Fibroblast of villous mesenchyme (primary cell): Measurements from ENCODE around the gene FOXN3. TPM values are rescaled to one million over a fixed set of nuclear protein-coding genes. Genes with fewer than 3 reads are reported as not detected.

Experiments used
- DNase-seq: peaks from one replicate; pipeline ENCODE4 v3.0.0-alpha.2; 2010; ENCODE audit warnings: low read depth
- H3K4me3 ChIP-seq: 2 replicates; pipeline ENCODE4 v1.5.1; 2011; ENCODE audit warnings: low read depth, mild to moderate bottlenecking, low read length
- total RNA-seq: library from RNA; depleted of rRNA; stranded (reverse); fragments of >200 nt; gene quantifications from 2 replicates; pipeline ENCODE4 v1.2.3, GENCODE V29; 2012
- TF ChIP-seq, protein P1 (sequence below): IDR thresholded peaks from 2 replicates; pipeline ENCODE4 v1.5.1; 2012; ENCODE audit warnings: low read depth, mild to moderate bottlenecking, low read length; ENCODE audit not compliant: insufficient read depth

Gene FOXN3
- total RNA-seq, 1 donor, result 33.2 TPM

DNA sequence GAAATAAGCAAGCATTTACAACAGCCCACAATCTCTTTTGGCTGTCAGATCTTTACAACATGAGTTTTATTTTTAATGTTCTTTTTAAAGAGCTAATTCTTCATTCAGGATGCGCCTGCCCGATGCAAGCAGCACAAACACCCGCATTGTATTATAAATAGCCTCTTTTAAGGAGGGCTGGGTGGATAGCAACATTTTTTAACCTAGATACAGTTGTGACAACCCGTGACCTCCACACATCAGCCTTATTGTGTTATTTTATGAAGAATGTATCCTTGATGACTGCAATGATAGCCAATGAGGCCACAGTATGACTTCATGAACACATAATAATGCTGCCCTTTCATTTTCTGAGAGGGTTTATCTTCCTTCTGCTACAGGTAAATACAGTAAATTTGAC lies 173.7 kb downstream of the FOXN3 start:
- TF ChIP-seq, protein P1, sequence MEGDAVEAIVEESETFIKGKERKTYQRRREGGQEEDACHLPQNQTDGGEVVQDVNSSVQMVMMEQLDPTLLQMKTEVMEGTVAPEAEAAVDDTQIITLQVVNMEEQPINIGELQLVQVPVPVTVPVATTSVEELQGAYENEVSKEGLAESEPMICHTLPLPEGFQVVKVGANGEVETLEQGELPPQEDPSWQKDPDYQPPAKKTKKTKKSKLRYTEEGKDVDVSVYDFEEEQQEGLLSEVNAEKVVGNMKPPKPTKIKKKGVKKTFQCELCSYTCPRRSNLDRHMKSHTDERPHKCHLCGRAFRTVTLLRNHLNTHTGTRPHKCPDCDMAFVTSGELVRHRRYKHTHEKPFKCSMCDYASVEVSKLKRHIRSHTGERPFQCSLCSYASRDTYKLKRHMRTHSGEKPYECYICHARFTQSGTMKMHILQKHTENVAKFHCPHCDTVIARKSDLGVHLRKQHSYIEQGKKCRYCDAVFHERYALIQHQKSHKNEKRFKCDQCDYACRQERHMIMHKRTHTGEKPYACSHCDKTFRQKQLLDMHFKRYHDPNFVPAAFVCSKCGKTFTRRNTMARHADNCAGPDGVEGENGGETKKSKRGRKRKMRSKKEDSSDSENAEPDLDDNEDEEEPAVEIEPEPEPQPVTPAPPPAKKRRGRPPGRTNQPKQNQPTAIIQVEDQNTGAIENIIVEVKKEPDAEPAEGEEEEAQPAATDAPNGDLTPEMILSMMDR, result no peak
- no peak for DNase-seq
- H3K4me3 ChIP-seq, result no peak overlapping the region

DNA sequence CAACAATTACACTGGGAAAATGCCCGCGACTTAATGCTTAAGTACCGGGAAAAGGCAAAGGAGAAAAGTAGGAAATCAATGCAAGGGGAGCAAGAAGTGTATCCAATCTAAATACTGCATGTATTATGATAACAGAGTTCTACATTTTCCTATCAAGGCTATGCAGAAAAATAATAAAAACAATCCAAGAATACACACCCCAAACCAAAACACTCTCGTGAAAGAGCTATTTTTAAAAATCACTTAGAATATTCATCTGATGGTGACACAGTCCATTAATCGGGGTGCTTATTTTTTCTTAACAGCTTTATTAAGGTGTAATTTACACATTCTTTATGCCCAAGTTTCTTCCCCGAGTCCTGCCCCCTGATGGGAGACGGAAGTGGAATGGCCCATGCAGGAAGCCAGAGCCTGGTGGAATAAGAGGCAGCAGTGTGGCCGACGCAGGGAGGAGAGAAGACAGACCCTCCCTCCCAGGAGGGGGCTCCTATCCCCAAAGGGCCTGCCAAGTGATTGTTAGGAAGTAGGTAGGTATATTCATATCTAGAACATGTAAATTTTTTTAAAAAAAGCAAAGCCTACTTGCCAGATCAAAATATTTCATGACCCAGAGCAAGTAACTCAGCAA lies 174.3 kb downstream of the FOXN3 start:
- no peak for DNase-seq
- H3K4me3 ChIP-seq, result no peak overlapping the region
- TF ChIP-seq, protein P1, result no peak

DNA sequence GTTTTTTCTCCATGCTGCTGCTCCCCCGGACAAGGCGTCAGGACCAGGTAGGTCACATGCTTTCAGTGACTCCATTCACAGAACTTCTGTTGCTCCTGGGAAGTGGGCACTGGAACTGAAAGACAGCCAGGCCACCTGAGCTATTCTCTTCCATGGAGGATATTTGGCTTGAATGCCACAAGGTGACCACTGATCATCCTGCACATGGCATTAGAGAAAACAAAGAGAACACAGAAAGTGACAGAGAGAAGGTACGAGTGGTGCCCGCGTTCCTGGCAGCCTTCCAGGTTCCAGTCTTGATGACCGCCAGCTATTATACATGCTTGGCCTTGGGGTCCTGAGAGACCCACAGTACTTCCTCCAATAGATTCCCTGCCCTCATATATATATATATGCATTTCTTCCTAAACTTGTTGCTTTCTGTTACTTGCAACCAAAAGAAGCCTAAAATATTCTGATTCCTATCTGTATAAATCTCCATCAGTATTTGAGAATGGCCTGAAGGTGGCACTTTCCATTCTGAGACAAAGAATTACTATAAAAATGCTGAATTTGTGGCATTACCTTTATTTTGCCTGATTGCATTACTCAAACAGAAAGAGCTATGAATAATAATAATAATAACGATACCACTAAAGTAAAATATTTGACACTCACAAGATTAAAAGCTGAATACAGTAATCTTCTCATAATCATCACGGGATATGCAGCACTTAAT lies 174.9 kb downstream of the FOXN3 start:
- TF ChIP-seq, protein P1, result no peak
- H3K4me3 ChIP-seq, result no peak overlapping the region
- DNase-seq, result no peak

DNA sequence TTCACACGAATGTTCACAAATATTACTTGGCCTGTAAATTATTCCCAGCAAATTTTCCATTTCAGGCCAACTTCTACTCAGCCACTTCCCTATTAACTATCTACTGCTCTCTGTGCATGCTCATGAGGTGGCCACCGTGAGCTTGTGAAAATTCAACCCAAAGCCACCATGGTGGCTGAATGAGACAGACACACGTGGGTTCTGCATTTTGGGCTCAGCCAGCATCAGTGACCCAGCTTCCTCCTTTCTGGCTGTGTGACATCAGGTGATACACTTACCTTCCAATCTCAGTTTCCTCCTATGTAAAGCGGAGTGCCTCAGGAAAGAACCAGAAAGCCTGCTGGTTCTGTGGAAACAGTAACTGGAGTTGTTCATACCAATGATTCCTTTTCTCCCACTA lies 175.8 kb downstream of the FOXN3 start:
- DNase-seq, result no peak
- no peak overlapping the region for H3K4me3 ChIP-seq
- TF ChIP-seq, protein P1, result no peak

DNA sequence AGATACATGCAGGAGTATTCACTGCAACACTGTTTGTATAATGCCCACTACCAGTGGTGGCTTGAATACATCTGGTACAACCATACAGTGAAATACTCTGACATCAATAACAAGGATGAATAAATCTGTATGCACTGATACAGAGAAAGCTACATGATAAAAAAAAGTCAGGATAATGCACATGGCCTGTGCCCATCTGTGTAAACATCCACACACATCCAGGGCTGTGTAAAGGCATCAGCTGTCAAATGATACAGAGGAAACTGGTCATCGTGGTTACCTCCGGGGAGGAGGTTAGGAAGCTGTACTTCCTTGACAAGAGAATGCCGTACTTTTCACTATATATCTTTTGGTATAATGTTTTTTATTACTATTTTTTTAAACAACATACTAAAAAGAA lies 176.6 kb downstream of the FOXN3 start:
- TF ChIP-seq, protein P1, result no peak
- no peak overlapping the region for H3K4me3 ChIP-seq
- peak; percentile 34 for DNase-seq

DNA sequence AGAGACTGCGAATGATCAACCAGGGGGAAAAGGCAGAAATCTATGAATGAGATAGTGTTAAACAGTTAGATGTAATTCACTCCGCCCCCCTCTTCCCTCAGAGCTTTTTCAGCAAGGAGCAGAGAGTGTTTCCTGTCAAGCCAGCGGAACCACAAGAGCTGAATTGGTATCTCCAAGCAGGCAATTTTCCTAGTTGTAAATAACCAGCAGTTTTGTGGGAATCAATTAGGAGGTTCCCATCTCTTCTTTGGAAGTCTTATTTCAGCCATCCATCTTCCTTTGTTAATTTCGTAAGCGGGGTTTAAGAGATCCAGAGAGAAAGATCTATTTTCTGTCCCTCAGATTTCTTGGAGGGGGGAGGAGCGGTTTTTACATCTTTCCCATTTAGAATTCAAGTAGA lies 178.0 kb downstream of the FOXN3 start:
- no peak overlapping the region for H3K4me3 ChIP-seq
- TF ChIP-seq, protein P1, result no peak
- DNase-seq, result no peak

DNA sequence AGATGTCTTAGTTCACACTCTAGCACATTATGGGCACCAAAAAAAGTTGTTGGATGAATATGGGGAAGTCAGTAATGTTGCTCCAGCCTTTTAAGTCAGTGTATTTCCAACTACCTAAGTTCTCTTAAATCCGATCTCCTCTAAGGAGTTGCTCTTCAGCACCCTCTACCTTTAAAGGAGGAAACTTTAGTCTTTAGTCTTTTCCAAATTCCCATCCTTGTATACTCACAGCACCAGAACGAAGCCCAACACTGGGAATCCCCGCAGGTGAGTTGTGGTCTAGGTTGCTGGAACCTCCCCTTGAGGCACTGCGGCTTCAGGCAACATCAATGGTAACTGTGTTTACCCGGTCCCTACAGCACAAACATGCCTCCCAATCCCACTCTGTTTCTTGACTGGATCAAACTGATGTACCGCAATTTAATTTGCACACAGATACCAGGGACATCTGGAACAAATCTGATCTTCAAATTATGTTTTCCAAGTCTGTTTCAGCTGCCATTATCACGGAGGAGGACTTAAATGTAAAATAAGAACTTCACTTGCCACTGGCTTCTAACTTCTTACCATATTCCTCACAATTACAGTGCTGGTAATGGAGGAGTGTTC lies 179.0 kb downstream of the FOXN3 start:
- TF ChIP-seq, protein P1, result peak; percentile 61
- DNase-seq, result peak; percentile 40

More for the DNA sequence above, 179.0 kb downstream of the FOXN3 start:
- H3K4me3 ChIP-seq, result no peak overlapping the region
